OCI-LY3 (cell line): Measurements from ENCODE around the gene ANKS1A.

Experiments
- H2AFZ ChIP-seq: fragments of 200-600, 300-600 bp; shearing (Covaris generic); 2 replicates; pipeline ENCODE4 v1.6.0; 2014; ENCODE audit warnings: antibody characterized with exemption, low read depth, low read length
- H3K27ac ChIP-seq: fragments of 200-600, 300-600 bp; sonication (generic); 2 replicates; pipeline ENCODE4 v1.5.1; 2014; ENCODE audit warnings: mild to moderate bottlenecking, low read length, moderate library complexity, mixed read lengths
- H3K27me3 ChIP-seq: fragments of 200-600, 300-600 bp; sonication (generic); 2 replicates; pipeline ENCODE4 v1.6.1; 2014; ENCODE audit warnings: low read depth, low read length, mixed read lengths
- H3K36me3 ChIP-seq: fragments of 200-600, 300-600 bp; sonication (generic); replicated peaks from 2 replicates; pipeline ENCODE3; 2014; ENCODE audit warnings: low read depth, low read length, mixed read lengths
- H3K4me1 ChIP-seq: fragments of 300-600, 200-600 bp; sonication (generic); 2 replicates; pipeline ENCODE4 v1.6.1; 2014; ENCODE audit warnings: low read length, mixed read lengths
- H3K4me2 ChIP-seq: fragments of 200-600, 300-600 bp; sonication (generic); 2 replicates; pipeline ENCODE4 v1.6.1; 2014; ENCODE audit warnings: low read length, mixed read lengths
- H3K4me3 ChIP-seq: fragments of 300-600, 200-600 bp; sonication (generic); 2 replicates; pipeline ENCODE4 v1.5.1; 2014; ENCODE audit warnings: antibody characterized with exemption, mild to moderate bottlenecking, low read length, moderate library complexity
- H3K79me2 ChIP-seq: fragments of 300-600, 200-600 bp; shearing (Covaris generic); 2 replicates; pipeline ENCODE4 v1.6.1; 2014; ENCODE audit warnings: mild to moderate bottlenecking, low read length, mixed read lengths
- H3K9ac ChIP-seq: fragments of 300-600, 200-600 bp; shearing (Covaris generic); 2 replicates; pipeline ENCODE4 v1.6.0; 2014; ENCODE audit warnings: mild to moderate bottlenecking, low read length, moderate library complexity
- H3K9me3 ChIP-seq: fragments of 200-600, 300-600 bp; shearing (Covaris generic); 2 replicates; pipeline ENCODE4 v1.6.1; 2014; ENCODE audit warnings: low read length, mixed read lengths; ENCODE audit not compliant: insufficient read depth
- H4K20me1 ChIP-seq: fragments of 200-600, 300-600 bp; sonication (generic); 2 replicates; pipeline ENCODE4 v1.6.1; 2016; ENCODE audit warnings: low read length, mixed read lengths; ENCODE audit not compliant: insufficient read depth
- CTCF ChIP-seq: fragments of 200-600, 300-600 bp; sonication (generic); IDR thresholded peaks from 2 replicates; pipeline ENCODE4 v1.5.1; 2014; ENCODE audit warnings: antibody characterized with exemption, low read length, low read depth
- EZH2phosphoT487 ChIP-seq: fragments of 200-600 bp; shearing (Covaris generic); IDR thresholded peaks from 2 replicates; pipeline ENCODE4 v1.6.1; 2018; ENCODE audit warnings: antibody characterized with exemption, mixed run types, low read depth

The ANKS1A gene

GRCh38 chr6:34900321-34901031, 11.4 kb downstream of the ANKS1A start:
- Histone ChIP-seq H3K9ac (no peak overlapping the region), H3K79me2 (no peaks in the 10 kb centered on the region), H4K20me1 (no peaks in the 10 kb centered on the region), H3K9me3 (no peaks in the 10 kb centered on the region), H3K4me2 (no peak overlapping the region), H3K27me3 (no peaks in the 10 kb centered on the region), H3K4me1 (no peaks in the 10 kb centered on the region), H3K27ac (no peak overlapping the region), H3K36me3 (no peaks in the 10 kb centered on the region), H2AFZ (no peak overlapping the region), H3K4me3 (no peak overlapping the region)
- TF ChIP-seq CTCF (no peak), EZH2phosphoT487 (no peak)

GRCh38 chr6:34901930-34902329, 12.9 kb downstream of the ANKS1A start:
- Histone ChIP-seq H3K4me1 (no peaks in the 10 kb centered on the region), H2AFZ (no peak overlapping the region), H3K9ac (no peak overlapping the region), H3K79me2 (no peaks in the 10 kb centered on the region), H3K9me3 (no peaks in the 10 kb centered on the region), H3K4me2 (no peak overlapping the region), H3K27me3 (no peaks in the 10 kb centered on the region), H3K36me3 (no peaks in the 10 kb centered on the region), H4K20me1 (no peaks in the 10 kb centered on the region), H3K27ac (no peak overlapping the region), H3K4me3 (no peak overlapping the region)
- TF ChIP-seq CTCF (no peak), EZH2phosphoT487 (no peak)

GRCh38 chr6:34904990-34905613, 16.0 kb downstream of the ANKS1A start:
- H2AFZ ChIP-seq = no peak overlapping the region
- H3K79me2 ChIP-seq = no peaks in the 10 kb centered on the region
- H3K4me1 ChIP-seq = no peaks in the 10 kb centered on the region
- TF ChIP-seq EZH2phosphoT487 (no peak), CTCF (no peak)
- no peak overlapping the region for H3K4me2 ChIP-seq
- H3K9me3 ChIP-seq = no peaks in the 10 kb centered on the region
- H4K20me1 ChIP-seq = no peaks in the 10 kb centered on the region
- no peaks in the 10 kb centered on the region for H3K36me3 ChIP-seq
- H3K27ac ChIP-seq = no peak overlapping the region
- no peak overlapping the region for H3K4me3 ChIP-seq
- no peak overlapping the region for H3K9ac ChIP-seq
- H3K27me3 ChIP-seq = no peaks in the 10 kb centered on the region

- Histone ChIP-seq H3K9me3 (no peaks in the 10 kb centered on the region), H2AFZ (no peak overlapping the region), H3K9ac (no peak overlapping the region), H3K4me2 (no peak overlapping the region), H3K4me3 (no peak overlapping the region), H3K4me1 (no peaks in the 10 kb centered on the region), H3K27ac (no peak overlapping the region), H3K36me3 (no peaks in the 10 kb centered on the region), H4K20me1 (no peaks in the 10 kb centered on the region), H3K27me3 (no peaks in the 10 kb centered on the region), H3K79me2 (no peaks in the 10 kb centered on the region)
- TF ChIP-seq EZH2phosphoT487 = no peak
- TF ChIP-seq CTCF = no peak
Measured at GRCh38 chr6:34906826-34907225, 17.8 kb downstream of the ANKS1A start.
